ENCODE results near the gene PEX10.

PEX10 gene

DNA sequence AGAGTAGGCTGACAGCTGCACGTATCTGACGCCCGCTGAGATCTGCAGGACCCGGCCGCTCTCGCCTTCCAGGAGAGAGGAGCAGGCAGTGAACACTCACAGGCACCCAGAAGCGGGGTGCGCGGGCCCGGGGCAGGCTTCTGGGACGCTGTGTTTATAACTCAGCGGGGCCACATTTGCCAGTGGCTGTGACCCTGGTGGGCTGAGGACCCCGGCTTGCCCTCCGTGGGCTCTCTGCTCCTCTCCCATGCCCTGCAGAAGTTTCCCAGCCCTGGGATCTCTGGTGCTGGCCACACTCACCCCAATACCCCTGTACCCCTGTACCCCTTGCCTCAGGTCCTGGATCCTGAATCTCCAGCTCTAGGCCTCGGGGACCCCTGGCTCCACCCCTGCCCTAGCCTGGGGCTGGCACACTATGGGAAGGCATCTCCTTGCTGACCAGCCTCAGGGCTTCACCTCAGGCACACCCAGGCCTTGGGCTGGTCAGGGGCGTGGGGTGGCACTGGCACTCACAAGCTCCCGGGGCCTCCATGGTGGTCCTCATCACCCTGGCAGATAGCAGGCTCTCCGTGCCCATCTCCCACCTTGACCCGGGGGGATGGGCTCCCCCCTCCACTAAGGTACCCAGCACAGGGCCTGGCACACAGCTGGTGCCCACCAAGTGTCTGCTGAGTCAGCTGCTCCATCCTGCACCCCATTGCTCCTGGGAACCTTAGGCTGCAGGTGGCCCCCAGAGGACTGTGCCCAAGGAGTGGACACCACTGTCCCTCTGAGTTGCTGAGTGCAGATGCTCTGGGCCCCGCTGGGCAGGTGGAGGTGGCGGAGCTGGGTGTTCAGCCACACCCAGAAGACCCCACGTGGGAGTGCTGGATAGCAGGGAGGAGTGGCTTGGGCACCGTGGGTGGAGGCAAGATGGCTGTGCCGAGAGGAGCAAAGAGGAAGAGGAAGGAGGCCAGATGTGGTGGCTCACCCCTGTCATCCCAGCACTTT is 53.4 kb downstream of the PEX10 start:
- no peak for TF ChIP-seq CTCF (IDR thresholded peaks at IDR 0.05; ENCODE audit: low read depth, low read length)
- H3K4me3 ChIP-seq (replicated peaks in 1 of 2; ENCODE audit: low read depth in 2 of 2, low read length in 2 of 2) = no peak overlapping the region
- no peak for DNase-seq (ENCODE audit: low read depth in 2 of 2)

DNA sequence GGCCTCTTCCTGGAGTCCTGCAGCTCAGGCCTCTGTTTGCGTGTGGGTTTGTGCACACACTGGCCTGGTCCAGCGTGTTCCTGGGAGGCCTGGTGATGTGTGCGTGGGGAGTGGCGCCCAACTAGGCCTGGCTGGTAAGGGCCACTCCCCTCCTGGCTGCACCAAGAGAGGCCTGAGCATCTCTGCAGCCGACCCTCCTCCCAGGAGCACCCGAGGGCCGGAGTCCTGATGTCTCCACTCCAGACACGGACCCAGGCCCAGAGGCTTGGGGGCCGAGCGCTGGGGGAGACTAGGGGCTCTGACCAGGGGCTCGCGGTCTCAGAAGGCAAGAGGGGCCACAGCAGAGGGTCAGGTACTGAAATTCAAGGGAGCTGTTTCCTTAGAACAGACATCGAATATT is 54.3 kb downstream of the PEX10 start:
- DNase-seq (ENCODE audit: low read depth in 2 of 2) = no peak
- TF ChIP-seq CTCF (IDR thresholded peaks at IDR 0.05; ENCODE audit: low read depth, low read length) = no peak
- H3K4me3 ChIP-seq (replicated peaks in 1 of 2; ENCODE audit: low read depth in 2 of 2, low read length in 2 of 2) = no peak overlapping the region

GRCh38 chr1:2356911-2357845 is 55.2 kb downstream of the PEX10 start:
- no peak for TF ChIP-seq CTCF (IDR thresholded peaks at IDR 0.05; ENCODE audit: low read depth, low read length)
- DNase-seq (ENCODE audit: low read depth in 2 of 2) = no peak

DNA sequence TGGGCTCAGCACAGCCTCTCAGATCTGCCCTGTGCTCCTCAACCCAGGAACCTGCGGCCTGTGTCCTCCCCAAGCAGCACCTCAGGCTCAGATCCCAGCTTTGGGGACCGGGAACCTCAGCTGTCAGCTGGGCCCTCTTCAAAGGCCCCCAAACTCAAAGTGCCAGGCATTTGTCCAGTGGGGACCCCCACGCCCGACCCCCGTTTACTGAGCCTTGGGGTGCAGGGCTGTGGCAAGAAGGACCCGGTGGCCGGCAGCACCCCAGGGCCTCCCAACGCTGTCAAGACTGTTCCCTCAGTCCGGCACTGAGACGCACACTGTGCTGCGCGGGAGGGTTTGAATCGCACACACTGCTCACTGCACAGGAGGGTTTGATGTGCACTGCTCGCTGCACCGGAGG is 56.0 kb downstream of the PEX10 start:
- no peak overlapping the region for H3K4me3 ChIP-seq (replicated peaks in 1 of 2; ENCODE audit: low read depth in 2 of 2, low read length in 2 of 2)
- DNase-seq (ENCODE audit: low read depth in 2 of 2) = no peak
- no peak for TF ChIP-seq CTCF (IDR thresholded peaks at IDR 0.05; ENCODE audit: low read depth, low read length)

More at GRCh38 chr1:2356911-2357845, 55.2 kb downstream of the PEX10 start:
- no peak overlapping the region for H3K4me3 ChIP-seq (replicated peaks in 1 of 2; ENCODE audit: low read depth in 2 of 2, low read length in 2 of 2)

DNA sequence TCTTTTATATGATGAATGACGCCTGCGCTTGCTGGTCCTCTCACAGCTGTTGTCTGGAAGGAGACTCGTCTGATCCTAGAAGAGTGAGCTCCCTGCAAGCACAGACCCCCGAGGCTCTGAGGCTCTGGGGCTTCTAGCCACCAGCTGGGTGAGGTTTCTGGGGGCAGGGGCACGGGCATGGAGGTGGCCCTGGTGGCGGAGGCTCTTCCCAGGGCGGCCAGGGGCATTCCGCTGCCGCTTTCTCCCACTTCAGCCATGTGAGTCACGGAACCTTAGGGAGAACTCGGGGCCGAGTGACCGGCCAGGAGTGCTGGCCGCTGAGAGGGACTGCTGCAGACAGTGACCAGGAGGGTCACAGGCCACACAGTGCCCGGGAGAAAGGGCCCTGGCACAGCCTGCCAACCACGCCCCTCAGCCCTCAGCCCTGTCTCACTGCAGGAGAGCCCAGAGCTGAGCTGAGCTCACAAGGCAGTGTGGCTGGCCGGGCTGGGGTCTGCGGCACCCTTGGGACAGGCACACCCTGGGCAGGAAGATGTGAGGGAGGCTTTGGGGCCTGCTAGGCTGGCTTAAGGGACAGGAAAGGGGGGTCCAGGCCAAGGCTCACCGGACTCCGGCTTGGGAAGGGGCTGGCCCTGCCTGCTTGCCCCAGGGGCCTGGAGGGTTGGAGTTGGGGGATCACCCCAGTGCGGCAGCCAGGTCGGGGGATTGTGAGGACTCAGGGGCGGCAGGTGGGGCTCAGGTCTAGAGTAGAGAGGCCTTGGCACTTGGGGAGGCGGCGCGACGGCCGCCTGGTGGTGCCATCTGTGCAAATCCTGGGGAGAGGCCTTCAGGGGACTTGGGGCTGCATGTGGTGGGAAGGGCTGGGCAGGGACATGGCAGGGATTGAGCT is 56.7 kb downstream of the PEX10 start:
- DNase-seq (ENCODE audit: low read depth in 2 of 2) = no peak
- TF ChIP-seq CTCF (IDR thresholded peaks at IDR 0.05; ENCODE audit: low read depth, low read length) = no peak
- H3K4me3 ChIP-seq (replicated peaks in 1 of 2; ENCODE audit: low read depth in 2 of 2, low read length in 2 of 2) = no peak overlapping the region

Measured in cardiac fibroblast (primary cell).